ENCODE results near the gene NUP153. TPM values are rescaled to one million over a fixed set of nuclear protein-coding genes. Genes with fewer than 3 reads are reported as not detected.

The NUP153 gene
- total and polyA plus RNA-seq, 2 donors (not counting 1 experiment from before 2014, with no cell fraction given), result 22.0 to 27.7 TPM

DNA sequence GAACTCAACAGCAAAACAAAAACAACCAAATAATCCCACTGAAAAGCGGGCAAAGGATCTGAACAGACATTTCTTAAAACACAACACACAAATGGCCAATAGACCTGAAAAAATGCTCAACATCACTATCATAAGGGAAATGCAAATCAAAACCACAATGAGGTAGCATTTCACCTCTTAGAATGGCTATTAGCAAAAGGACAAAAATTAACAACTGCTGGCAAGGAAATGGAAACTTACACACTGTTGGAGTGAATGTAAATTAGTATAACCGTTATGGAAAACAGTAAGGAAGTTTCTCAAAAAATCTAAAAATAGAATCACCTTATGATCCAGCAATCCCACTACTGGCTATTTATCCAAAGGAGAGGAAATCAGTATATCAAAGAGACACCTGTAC, 85.7 kb downstream of the NUP153 start:
- H3K9me3 ChIP-seq (ENCODE audit: control insufficient read depth, insufficient read depth, low read depth, low read length), result no peaks in the 10 kb centered on the region
- H3K36me3 ChIP-seq (ENCODE audit: control insufficient read depth, insufficient read depth, low read length), result peaks cover 4% of the 10 kb centered on the region
- TF ChIP-seq EZH2 (IDR thresholded peaks at IDR 0.05; ENCODE audit: low read length, missing control alignments), result no peak
- TF ChIP-seq, protein P1, sequence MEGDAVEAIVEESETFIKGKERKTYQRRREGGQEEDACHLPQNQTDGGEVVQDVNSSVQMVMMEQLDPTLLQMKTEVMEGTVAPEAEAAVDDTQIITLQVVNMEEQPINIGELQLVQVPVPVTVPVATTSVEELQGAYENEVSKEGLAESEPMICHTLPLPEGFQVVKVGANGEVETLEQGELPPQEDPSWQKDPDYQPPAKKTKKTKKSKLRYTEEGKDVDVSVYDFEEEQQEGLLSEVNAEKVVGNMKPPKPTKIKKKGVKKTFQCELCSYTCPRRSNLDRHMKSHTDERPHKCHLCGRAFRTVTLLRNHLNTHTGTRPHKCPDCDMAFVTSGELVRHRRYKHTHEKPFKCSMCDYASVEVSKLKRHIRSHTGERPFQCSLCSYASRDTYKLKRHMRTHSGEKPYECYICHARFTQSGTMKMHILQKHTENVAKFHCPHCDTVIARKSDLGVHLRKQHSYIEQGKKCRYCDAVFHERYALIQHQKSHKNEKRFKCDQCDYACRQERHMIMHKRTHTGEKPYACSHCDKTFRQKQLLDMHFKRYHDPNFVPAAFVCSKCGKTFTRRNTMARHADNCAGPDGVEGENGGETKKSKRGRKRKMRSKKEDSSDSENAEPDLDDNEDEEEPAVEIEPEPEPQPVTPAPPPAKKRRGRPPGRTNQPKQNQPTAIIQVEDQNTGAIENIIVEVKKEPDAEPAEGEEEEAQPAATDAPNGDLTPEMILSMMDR (conservative IDR thresholded peaks at IDR 0.05 in 1 of 2, IDR thresholded peaks at IDR 0.05 in 1 of 2; ENCODE audit: low read depth in 1 of 2, low read length in 2 of 2), result no peak
- H3K4me3 ChIP-seq (replicated peaks in 1 of 4; ENCODE audit: control extremely low read depth in 1 of 4, insufficient read depth in 1 of 4, low read depth in 3 of 4, low read length in 4 of 4), result no peak overlapping the region
- H4K20me1 ChIP-seq (ENCODE audit: control insufficient read depth, extremely low read depth, insufficient read depth, low read length), result no peaks in the 10 kb centered on the region
- H3K4me1 ChIP-seq (ENCODE audit: control insufficient read depth, extremely low read depth, insufficient read depth, low read length), result no peaks in the 10 kb centered on the region
- H3K27me3 ChIP-seq (ENCODE audit: control insufficient read depth, insufficient read depth, low read length), result no peaks in the 10 kb centered on the region
- H3K79me2 ChIP-seq (ENCODE audit: control insufficient read depth, insufficient read depth, low read length), result peaks cover 2% of the 10 kb centered on the region
- H2AFZ ChIP-seq (ENCODE audit: low read length), result no peak overlapping the region
- H3K9ac ChIP-seq (ENCODE audit: insufficient read depth, low read length), result no peak overlapping the region
- no peak overlapping the region for H3K27ac ChIP-seq (ENCODE audit: insufficient read depth, low read length)
- H3K4me2 ChIP-seq (ENCODE audit: extremely low read depth, insufficient read depth, low read length), result no peak overlapping the region
- DNase-seq (ENCODE audit: low read depth in 2 of 2), result peak in 1 of 2 donors; percentile 10

DNA sequence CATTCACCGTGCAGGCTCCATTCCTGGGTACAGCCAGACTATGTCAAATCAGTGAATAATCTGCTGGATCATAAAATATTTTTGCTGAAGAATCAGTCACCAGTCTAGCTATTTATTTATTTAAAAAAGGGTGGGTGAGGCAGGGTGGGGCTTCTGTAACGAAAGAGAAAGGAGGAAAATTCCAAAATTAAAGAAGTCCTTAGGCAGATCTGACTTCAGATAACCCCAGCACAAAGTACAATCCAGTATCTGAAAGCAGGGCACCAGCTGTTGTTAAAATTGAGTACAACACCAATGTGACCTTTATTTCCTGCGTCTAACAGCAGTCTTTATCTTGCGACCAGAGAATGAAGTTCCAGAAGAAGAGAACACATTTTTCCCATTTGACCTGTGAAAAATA, 90.9 kb downstream of the NUP153 start:
- no peak overlapping the region for H3K9ac ChIP-seq (ENCODE audit: insufficient read depth, low read length)
- H3K27me3 ChIP-seq (ENCODE audit: control insufficient read depth, insufficient read depth, low read length), result no peaks in the 10 kb centered on the region
- no peak overlapping the region for H3K4me2 ChIP-seq (ENCODE audit: extremely low read depth, insufficient read depth, low read length)
- no peak overlapping the region for H3K4me3 ChIP-seq (replicated peaks in 1 of 4; ENCODE audit: control extremely low read depth in 1 of 4, insufficient read depth in 1 of 4, low read depth in 3 of 4, low read length in 4 of 4)
- H3K36me3 ChIP-seq (ENCODE audit: control insufficient read depth, insufficient read depth, low read length), result no peaks in the 10 kb centered on the region
- no peaks in the 10 kb centered on the region for H3K4me1 ChIP-seq (ENCODE audit: control insufficient read depth, extremely low read depth, insufficient read depth, low read length)
- H4K20me1 ChIP-seq (ENCODE audit: control insufficient read depth, extremely low read depth, insufficient read depth, low read length), result no peaks in the 10 kb centered on the region
- no peak overlapping the region for H2AFZ ChIP-seq (ENCODE audit: low read length)
- no peaks in the 10 kb centered on the region for H3K79me2 ChIP-seq (ENCODE audit: control insufficient read depth, insufficient read depth, low read length)
- no peak overlapping the region for H3K27ac ChIP-seq (ENCODE audit: insufficient read depth, low read length)
- H3K9me3 ChIP-seq (ENCODE audit: control insufficient read depth, insufficient read depth, low read depth, low read length), result no peaks in the 10 kb centered on the region
- no peak for DNase-seq (ENCODE audit: low read depth in 2 of 2)
- TF ChIP-seq, protein P1 (conservative IDR thresholded peaks at IDR 0.05 in 1 of 2, IDR thresholded peaks at IDR 0.05 in 1 of 2; ENCODE audit: low read depth in 1 of 2, low read length in 2 of 2), result no peak
- no peak for TF ChIP-seq EZH2 (IDR thresholded peaks at IDR 0.05; ENCODE audit: low read length, missing control alignments)

DNA sequence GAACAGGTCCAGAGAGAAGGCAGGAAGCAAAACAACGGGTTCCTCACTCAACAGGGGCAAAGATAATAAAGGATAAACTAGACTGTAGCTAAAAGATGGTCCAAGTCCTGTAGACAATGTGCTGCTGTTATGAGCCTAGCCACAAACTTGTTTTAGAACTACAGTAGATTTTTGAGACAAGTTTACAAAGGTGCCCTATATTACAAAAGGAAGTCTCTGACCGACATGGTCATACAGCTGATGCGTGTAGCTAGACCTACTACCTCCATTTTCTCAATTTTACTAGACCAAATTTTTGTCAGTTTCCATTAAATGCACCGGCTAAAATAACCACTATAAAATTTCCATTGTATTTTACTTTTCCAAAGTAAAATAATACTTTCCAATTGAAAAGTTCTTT, 94.7 kb downstream of the NUP153 start:
- H3K9me3 ChIP-seq (ENCODE audit: control insufficient read depth, insufficient read depth, low read depth, low read length), result no peaks in the 10 kb centered on the region
- no peaks in the 10 kb centered on the region for H3K4me1 ChIP-seq (ENCODE audit: control insufficient read depth, extremely low read depth, insufficient read depth, low read length)
- H3K4me2 ChIP-seq (ENCODE audit: extremely low read depth, insufficient read depth, low read length), result no peak overlapping the region
- no peak overlapping the region for H3K9ac ChIP-seq (ENCODE audit: insufficient read depth, low read length)
- TF ChIP-seq, protein P1 (conservative IDR thresholded peaks at IDR 0.05 in 1 of 2, IDR thresholded peaks at IDR 0.05 in 1 of 2; ENCODE audit: low read depth in 1 of 2, low read length in 2 of 2), result no peak
- no peak for TF ChIP-seq EZH2 (IDR thresholded peaks at IDR 0.05; ENCODE audit: low read length, missing control alignments)
- no peaks in the 10 kb centered on the region for H4K20me1 ChIP-seq (ENCODE audit: control insufficient read depth, extremely low read depth, insufficient read depth, low read length)
- no peak overlapping the region for H3K27ac ChIP-seq (ENCODE audit: insufficient read depth, low read length)
- no peaks in the 10 kb centered on the region for H3K27me3 ChIP-seq (ENCODE audit: control insufficient read depth, insufficient read depth, low read length)
- H3K36me3 ChIP-seq (ENCODE audit: control insufficient read depth, insufficient read depth, low read length), result peaks cover 3% of the 10 kb centered on the region
- no peak overlapping the region for H3K4me3 ChIP-seq (replicated peaks in 1 of 4; ENCODE audit: control extremely low read depth in 1 of 4, insufficient read depth in 1 of 4, low read depth in 3 of 4, low read length in 4 of 4)
- H2AFZ ChIP-seq (ENCODE audit: low read length), result no peak overlapping the region
- no peak for DNase-seq (ENCODE audit: low read depth in 2 of 2)
- H3K79me2 ChIP-seq (ENCODE audit: control insufficient read depth, insufficient read depth, low read length), result no peaks in the 10 kb centered on the region
